GM12872 (cell line): Measurements from ENCODE around the gene P2RX2.

Source experiments
- CTCF ChIP-seq: IDR thresholded peaks from 3 replicates; pipeline ENCODE4 v1.5.1; 2011; ENCODE audit warnings: low read depth, mild to moderate bottlenecking, low read length, moderate library complexity; ENCODE audit not compliant: insufficient read depth

Gene P2RX2

GRCh38 chr12:132618683-132619043 lies at the start of gene P2RX2:
Gene P2RX2, plus strand, starts transcription at chr12:132618776. Its CDS starts 41 bp downstream, at chr12:132618817.
- no peak for TF ChIP-seq CTCF

DNA sequence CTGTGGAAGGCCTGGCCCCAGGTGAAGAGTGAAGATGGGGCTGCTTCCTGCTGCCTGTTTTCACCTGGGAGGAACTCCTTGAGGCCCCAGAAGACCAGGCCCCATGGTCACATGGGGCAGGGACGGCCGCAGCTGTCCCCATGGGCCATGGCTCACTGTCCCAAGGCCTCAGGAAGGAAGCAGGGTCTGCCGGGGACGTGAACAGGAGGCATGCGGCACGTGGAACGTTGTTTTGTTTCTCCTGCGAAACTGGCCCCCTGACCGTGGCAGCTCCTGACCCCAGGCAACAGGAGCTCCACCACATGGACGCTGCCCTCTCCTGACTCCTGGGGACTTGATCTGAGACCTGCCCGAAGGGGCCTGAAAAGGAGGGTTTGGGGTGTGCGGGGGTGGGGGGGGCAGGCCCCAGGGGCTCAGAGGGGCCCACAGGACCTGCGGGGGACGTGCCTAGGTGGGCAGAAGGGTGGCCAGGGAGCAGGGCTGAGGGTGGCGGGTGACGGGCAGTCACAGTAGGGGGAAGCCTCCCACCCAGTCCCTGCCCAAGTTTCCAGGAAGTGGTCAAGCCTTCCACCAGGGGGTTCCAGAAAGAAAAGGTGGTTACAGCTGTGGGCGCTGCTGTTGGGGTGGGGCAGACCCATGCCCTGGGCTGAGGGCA lies 49.6 kb upstream of the P2RX2 start:
- TF ChIP-seq CTCF: no peak

- TF ChIP-seq CTCF: no peak
Measured at GRCh38 chr12:132569856-132570480, 48.6 kb upstream of the P2RX2 start.

- no peak for TF ChIP-seq CTCF
Measured at GRCh38 chr12:132570635-132571034, 47.9 kb upstream of the P2RX2 start.

DNA sequence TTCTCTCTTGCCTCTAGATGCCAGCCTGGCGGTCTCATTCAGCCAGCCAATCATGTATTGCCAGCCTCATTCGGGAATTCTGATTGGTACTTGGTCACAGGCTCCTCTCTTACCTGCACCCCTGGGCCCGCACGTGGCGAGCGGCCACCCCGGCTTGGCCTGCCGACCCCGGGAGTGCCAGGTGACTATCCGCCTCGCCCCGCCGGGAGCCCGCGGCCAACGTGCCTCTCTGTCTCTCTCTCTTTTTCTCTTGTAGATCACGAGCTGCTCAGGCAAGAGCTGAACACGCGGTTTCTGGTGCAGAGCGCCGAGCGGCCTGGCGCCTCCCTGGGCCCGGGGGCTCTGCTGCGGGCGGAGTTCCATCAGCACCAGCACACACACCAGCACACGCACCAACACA lies 47.5 kb upstream of the P2RX2 start:
- TF ChIP-seq CTCF: no peak

- no peak for TF ChIP-seq CTCF
Measured at GRCh38 chr12:132571598-132571997, 47.0 kb upstream of the P2RX2 start.

DNA sequence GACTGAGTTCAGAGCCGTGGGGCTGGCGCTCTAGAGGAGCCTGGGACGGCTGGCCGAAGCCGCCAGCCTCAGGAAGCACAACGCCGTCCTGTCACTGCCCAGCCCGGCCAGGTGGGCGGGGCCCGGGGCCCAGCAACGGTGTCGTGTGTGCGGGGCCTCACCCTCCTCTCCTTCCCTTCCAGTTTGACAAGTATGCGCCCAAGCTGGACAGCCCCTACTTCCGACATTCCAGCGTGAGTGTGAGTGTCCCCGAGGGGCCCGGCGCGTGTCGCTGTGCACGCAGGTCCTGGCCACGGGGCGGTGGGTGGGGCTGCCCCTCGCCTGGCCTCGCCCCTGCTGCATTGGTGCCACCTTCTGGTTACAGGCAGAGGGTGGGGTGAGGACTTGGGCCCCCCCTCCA lies 46.5 kb upstream of the P2RX2 start:
- TF ChIP-seq CTCF: no peak
